Stimulated activated naive CD8-positive, alpha-beta T cell treated with anti-CD3 and anti-CD28 coated beads, Interleukin-15, amount 100 ng/mL, for 72 hours (primary cell): ENCODE measurements around the gene TMEM116.

Experiments used
- ATAC-seq: fragments of 150-1000 bp; cut with Tn5 transposase; 2 replicates; pipeline ENCODE4 v1.10.0; 2021; ENCODE audit warnings: mild to moderate bottlenecking, moderate library complexity
- DNase-seq, 2 donors: peaks; one replicate each; pipeline ENCODE4 v3.0.0; 2021 to 2022
- H3K27ac Mint-ChIP-seq, 2 donors: one replicate each; pipeline ENCODE4 v1.8.0; 2022; ENCODE audit warnings: mild to moderate bottlenecking in 2 of 2, mixed read lengths in 2 of 2, moderate library complexity in 2 of 2
- H3K27me3 Mint-ChIP-seq: one replicate; pipeline ENCODE4 v1.8.0; 2022; ENCODE audit warnings: mixed read lengths
- H3K4me1 Mint-ChIP-seq: one replicate; pipeline ENCODE4 v1.8.0; 2022; ENCODE audit warnings: mild to moderate bottlenecking, mixed read lengths
- H3K4me3 Mint-ChIP-seq, 2 donors: one replicate each; pipeline ENCODE4 v1.8.0; 2022; ENCODE audit warnings: mild to moderate bottlenecking in 2 of 2, mixed read lengths in 2 of 2, moderate library complexity in 1 of 2
- H3K9me3 Mint-ChIP-seq, 2 donors: one replicate each; pipeline ENCODE4 v1.8.0; 2022; ENCODE audit warnings: mixed read lengths in 2 of 2

Gene TMEM116

GRCh38 chr12:111904446-111904975 is 108.5 kb downstream of the TMEM116 start:
- Mint-ChIP-seq H3K4me3 (no peak overlapping the region), H3K27ac (peak overlapping the region in 1 of 2 donors; percentile 44), H3K4me1 (no peaks in the 10 kb centered on the region), H3K27me3 (no peaks in the 10 kb centered on the region), H3K9me3 (peaks cover 18 to 33% of the 10 kb centered on the region in 2 donors)
- no peak for ATAC-seq
- DNase-seq = no peak

- H3K27me3 Mint-ChIP-seq = no peaks in the 10 kb centered on the region
- H3K27ac Mint-ChIP-seq = no peak overlapping the region
- H3K4me1 Mint-ChIP-seq = no peaks in the 10 kb centered on the region
- ATAC-seq = no peak
- peaks cover 3 to 13% of the 10 kb centered on the region in 2 donors for H3K9me3 Mint-ChIP-seq
- no peak overlapping the region for H3K4me3 Mint-ChIP-seq
- DNase-seq = no peak
Observed at GRCh38 chr12:111901182-111901581, 111.8 kb downstream of the TMEM116 start.

GRCh38 chr12:111894556-111894955 is 118.4 kb downstream of the TMEM116 start:
- H3K27me3 Mint-ChIP-seq = no peaks in the 10 kb centered on the region
- H3K4me3 Mint-ChIP-seq = no peak overlapping the region
- DNase-seq (no peak), ATAC-seq (no peak)
- H3K9me3 Mint-ChIP-seq = no peaks in the 10 kb centered on the region
- no peaks in the 10 kb centered on the region for H3K4me1 Mint-ChIP-seq
- H3K27ac Mint-ChIP-seq = peak overlapping the region; percentile 28 to 39

- Mint-ChIP-seq H3K4me1 (no peaks in the 10 kb centered on the region), H3K9me3 (no peaks in the 10 kb centered on the region), H3K27ac (no peak overlapping the region), H3K4me3 (no peak overlapping the region), H3K27me3 (no peaks in the 10 kb centered on the region)
- ATAC-seq = no peak
- no peak for DNase-seq
Observed at GRCh38 chr12:111893287-111893686, 119.7 kb downstream of the TMEM116 start.

- H3K4me1 Mint-ChIP-seq = no peaks in the 10 kb centered on the region
- peak overlapping the region in 1 of 2 donors; percentile 38 for H3K27ac Mint-ChIP-seq
- ATAC-seq (no peak), DNase-seq (no peak)
- no peaks in the 10 kb centered on the region for H3K27me3 Mint-ChIP-seq
- no peaks in the 10 kb centered on the region for H3K9me3 Mint-ChIP-seq
- H3K4me3 Mint-ChIP-seq = no peak overlapping the region
Observed at GRCh38 chr12:111887926-111888745, 124.8 kb downstream of the TMEM116 start.

GRCh38 chr12:111886662-111887545 is 126.1 kb downstream of the TMEM116 start:
- DNase-seq (no peak), ATAC-seq (no peak)
- Mint-ChIP-seq H3K27me3 (no peaks in the 10 kb centered on the region), H3K4me1 (no peaks in the 10 kb centered on the region), H3K27ac (peak overlapping the region; percentile 63 to 74), H3K9me3 (no peaks in the 10 kb centered on the region), H3K4me3 (no peak overlapping the region)

GRCh38 chr12:111881716-111882115 is 131.2 kb downstream of the TMEM116 start:
- no peaks in the 10 kb centered on the region for H3K4me1 Mint-ChIP-seq
- no peak overlapping the region for H3K4me3 Mint-ChIP-seq
- H3K27ac Mint-ChIP-seq = peak overlapping the region; percentile 59 to 76
- DNase-seq (no peak), ATAC-seq (no peak)
- H3K9me3 Mint-ChIP-seq = no peaks in the 10 kb centered on the region
- H3K27me3 Mint-ChIP-seq = no peaks in the 10 kb centered on the region
